Cardiac fibroblast (primary cell): Measurements from ENCODE around the gene LDHD.
"Not testable (repeated sequence)": the region's sequence is repeated elsewhere in the genome, so short reads cannot be mapped to it uniquely, and the experiment has no call there.

Experiments used
- DNase-seq, 2 donors: peaks; one replicate each; pipeline versions ENCODE4 v3.0.0 to v3.0.0-alpha.2; 2010; ENCODE audit warnings: low read depth in 2 of 2
- H3K4me3 ChIP-seq, 2 donors: replicated peaks in 1 of 2; 1 replicate in 1 of 2; 2 replicates in 1 of 2; pipeline ENCODE4 v1.5.1; 2011; ENCODE audit warnings: low read depth in 2 of 2, low read length in 2 of 2, mild to moderate bottlenecking in 2 of 2, moderate library complexity in 1 of 2
- CTCF ChIP-seq: IDR thresholded peaks from one replicate; pipeline ENCODE4 v1.5.1; 2011; ENCODE audit warnings: low read depth, mild to moderate bottlenecking, low read length, inconsistent platforms

LDHD gene

GRCh38 chr16:75143941-75144340 is 27.4 kb upstream of the LDHD start:
- no peak for TF ChIP-seq CTCF
- no peak overlapping the region for H3K4me3 ChIP-seq
- DNase-seq: no peak

GRCh38 chr16:75139498-75139897 is 22.9 kb upstream of the LDHD start:
- DNase-seq: no peak
- H3K4me3 ChIP-seq: no peak overlapping the region
- no peak for TF ChIP-seq CTCF

- TF ChIP-seq CTCF: no peak
- H3K4me3 ChIP-seq: no peak overlapping the region
- peak in 1 of 2 donors; percentile 20 for DNase-seq
Observed at GRCh38 chr16:75138636-75139035, 22.1 kb upstream of the LDHD start.

- no peak overlapping the region for H3K4me3 ChIP-seq
- no peak for TF ChIP-seq CTCF
- DNase-seq: no peak
Observed at GRCh38 chr16:75138233-75138632, 21.7 kb upstream of the LDHD start.

- no peak for TF ChIP-seq CTCF
- no peak overlapping the region for H3K4me3 ChIP-seq
- no peak for DNase-seq
Observed at GRCh38 chr16:75131081-75131480, 14.5 kb upstream of the LDHD start.

- DNase-seq: no peak
- no peak overlapping the region for H3K4me3 ChIP-seq
- TF ChIP-seq CTCF: no peak
Observed at GRCh38 chr16:75130150-75130771, 13.7 kb upstream of the LDHD start.

- not testable (repeated sequence) for H3K4me3 ChIP-seq
- peak in 1 of 2 donors; percentile 45 for DNase-seq
Observed at GRCh38 chr16:75129421-75130149, 13.0 kb upstream of the LDHD start.
